Measurements from ENCODE around the gene ZNF407.

DNA sequence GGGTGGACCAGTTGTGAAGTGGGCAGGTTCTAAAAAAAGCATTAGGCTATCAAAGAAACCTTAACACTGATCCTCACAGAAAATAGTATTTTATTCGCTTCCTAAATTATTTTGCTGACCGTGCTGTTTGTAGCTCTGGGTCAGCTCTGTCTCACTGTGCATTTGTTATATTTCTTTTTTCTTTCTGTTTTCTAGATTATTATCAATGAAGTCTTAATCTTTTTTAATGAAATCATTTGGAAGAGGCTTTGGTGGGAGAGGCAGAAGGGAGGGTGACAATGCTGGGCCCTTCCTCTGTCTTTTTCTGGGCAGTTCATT is 397.7 kb downstream of the ZNF407 start:
- no peak for TF ChIP-seq ZNF24 (tag by site-specific recombination; IDR thresholded peaks at IDR 0.05)
- TF ChIP-seq, protein P1, sequence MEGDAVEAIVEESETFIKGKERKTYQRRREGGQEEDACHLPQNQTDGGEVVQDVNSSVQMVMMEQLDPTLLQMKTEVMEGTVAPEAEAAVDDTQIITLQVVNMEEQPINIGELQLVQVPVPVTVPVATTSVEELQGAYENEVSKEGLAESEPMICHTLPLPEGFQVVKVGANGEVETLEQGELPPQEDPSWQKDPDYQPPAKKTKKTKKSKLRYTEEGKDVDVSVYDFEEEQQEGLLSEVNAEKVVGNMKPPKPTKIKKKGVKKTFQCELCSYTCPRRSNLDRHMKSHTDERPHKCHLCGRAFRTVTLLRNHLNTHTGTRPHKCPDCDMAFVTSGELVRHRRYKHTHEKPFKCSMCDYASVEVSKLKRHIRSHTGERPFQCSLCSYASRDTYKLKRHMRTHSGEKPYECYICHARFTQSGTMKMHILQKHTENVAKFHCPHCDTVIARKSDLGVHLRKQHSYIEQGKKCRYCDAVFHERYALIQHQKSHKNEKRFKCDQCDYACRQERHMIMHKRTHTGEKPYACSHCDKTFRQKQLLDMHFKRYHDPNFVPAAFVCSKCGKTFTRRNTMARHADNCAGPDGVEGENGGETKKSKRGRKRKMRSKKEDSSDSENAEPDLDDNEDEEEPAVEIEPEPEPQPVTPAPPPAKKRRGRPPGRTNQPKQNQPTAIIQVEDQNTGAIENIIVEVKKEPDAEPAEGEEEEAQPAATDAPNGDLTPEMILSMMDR (tag by site-specific recombination; IDR thresholded peaks at IDR 0.05): no peak
- TF ChIP-seq ZNF391 (tag by site-specific recombination; IDR thresholded peaks at IDR 0.05; ENCODE audit: borderline replicate concordance, low read depth): no peak
- TF ChIP-seq REPIN1 (tag by site-specific recombination; IDR thresholded peaks at IDR 0.05; ENCODE audit: low read depth): no peak
- no peak for TF ChIP-seq SP2 (tag by site-specific recombination; IDR thresholded peaks at IDR 0.05)
- TF ChIP-seq TCF7L2 (IDR thresholded peaks at IDR 0.05; ENCODE audit: borderline replicate concordance, low read depth, low read length): no peak
- no peak for TF ChIP-seq ZNF664 (tag by site-specific recombination; IDR thresholded peaks at IDR 0.05)
- TF ChIP-seq, protein P2, sequence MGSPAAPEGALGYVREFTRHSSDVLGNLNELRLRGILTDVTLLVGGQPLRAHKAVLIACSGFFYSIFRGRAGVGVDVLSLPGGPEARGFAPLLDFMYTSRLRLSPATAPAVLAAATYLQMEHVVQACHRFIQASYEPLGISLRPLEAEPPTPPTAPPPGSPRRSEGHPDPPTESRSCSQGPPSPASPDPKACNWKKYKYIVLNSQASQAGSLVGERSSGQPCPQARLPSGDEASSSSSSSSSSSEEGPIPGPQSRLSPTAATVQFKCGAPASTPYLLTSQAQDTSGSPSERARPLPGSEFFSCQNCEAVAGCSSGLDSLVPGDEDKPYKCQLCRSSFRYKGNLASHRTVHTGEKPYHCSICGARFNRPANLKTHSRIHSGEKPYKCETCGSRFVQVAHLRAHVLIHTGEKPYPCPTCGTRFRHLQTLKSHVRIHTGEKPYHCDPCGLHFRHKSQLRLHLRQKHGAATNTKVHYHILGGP (tag by site-specific recombination; IDR thresholded peaks at IDR 0.05): no peak
- TF ChIP-seq, protein P3, sequence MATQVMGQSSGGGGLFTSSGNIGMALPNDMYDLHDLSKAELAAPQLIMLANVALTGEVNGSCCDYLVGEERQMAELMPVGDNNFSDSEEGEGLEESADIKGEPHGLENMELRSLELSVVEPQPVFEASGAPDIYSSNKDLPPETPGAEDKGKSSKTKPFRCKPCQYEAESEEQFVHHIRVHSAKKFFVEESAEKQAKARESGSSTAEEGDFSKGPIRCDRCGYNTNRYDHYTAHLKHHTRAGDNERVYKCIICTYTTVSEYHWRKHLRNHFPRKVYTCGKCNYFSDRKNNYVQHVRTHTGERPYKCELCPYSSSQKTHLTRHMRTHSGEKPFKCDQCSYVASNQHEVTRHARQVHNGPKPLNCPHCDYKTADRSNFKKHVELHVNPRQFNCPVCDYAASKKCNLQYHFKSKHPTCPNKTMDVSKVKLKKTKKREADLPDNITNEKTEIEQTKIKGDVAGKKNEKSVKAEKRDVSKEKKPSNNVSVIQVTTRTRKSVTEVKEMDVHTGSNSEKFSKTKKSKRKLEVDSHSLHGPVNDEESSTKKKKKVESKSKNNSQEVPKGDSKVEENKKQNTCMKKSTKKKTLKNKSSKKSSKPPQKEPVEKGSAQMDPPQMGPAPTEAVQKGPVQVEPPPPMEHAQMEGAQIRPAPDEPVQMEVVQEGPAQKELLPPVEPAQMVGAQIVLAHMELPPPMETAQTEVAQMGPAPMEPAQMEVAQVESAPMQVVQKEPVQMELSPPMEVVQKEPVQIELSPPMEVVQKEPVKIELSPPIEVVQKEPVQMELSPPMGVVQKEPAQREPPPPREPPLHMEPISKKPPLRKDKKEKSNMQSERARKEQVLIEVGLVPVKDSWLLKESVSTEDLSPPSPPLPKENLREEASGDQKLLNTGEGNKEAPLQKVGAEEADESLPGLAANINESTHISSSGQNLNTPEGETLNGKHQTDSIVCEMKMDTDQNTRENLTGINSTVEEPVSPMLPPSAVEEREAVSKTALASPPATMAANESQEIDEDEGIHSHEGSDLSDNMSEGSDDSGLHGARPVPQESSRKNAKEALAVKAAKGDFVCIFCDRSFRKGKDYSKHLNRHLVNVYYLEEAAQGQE (tag by site-specific recombination; IDR thresholded peaks at IDR 0.05): no peak

Data from HEK293 (cell line).